Activated CD4-positive, alpha-beta T cell treated with anti-CD3 and anti-CD28 coated beads, Interleukin-2, amount 50 U/mL, for 1 hour (primary cell): ENCODE measurements around the gene TLDC2.
"Not testable (repeated sequence)": the region's sequence is repeated elsewhere in the genome, so short reads cannot be mapped to it uniquely, and the experiment has no call there.

Source experiments
- DNase-seq: peaks from one replicate; pipeline ENCODE4 v3.0.0-alpha.2; 2020

The TLDC2 gene

DNA sequence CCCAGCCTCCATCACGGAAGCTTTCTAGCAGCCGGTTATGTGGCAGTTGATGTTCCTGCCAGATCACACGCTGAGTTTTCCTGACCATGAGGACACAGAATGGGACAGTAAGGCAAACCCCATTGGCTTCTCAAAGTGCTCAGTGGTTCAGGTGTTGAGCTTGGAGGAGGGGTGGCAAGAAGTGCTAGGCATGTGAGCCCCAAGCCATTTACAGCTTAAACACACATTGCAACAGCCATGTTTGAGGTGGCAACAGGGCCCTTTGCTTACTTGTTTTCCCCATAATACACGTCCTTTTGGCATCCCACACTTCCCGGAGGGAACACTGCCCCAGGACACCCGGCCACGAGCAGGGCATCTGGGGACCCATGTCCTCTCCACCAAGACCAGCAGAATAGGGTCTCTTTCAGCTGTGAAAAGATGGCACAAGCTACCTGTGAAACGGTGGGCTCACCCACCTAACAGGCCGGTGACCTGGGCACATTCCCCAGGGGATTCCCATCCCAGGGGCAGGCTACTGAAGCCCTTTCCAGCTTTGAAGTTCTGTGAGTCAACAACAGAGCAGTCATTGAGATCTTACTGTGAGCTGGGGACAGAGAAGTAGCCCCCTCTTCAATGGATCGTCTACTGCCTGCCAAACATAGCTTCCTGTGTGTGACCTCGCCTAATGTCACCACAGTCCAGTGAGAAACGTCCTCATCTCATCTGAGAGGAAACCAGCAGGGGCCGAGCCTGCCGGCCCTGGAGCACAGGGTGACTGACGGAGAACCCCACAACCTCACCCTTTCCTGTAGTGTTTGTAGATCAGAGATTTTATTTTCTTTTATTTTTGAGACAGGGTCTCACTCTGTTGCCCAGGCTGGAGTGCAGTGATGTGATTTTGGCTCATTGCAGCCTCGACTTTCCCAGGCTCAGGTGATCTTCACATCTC, 4.0 kb upstream of the TLDC2 start:
- DNase-seq, result no peak

DNA sequence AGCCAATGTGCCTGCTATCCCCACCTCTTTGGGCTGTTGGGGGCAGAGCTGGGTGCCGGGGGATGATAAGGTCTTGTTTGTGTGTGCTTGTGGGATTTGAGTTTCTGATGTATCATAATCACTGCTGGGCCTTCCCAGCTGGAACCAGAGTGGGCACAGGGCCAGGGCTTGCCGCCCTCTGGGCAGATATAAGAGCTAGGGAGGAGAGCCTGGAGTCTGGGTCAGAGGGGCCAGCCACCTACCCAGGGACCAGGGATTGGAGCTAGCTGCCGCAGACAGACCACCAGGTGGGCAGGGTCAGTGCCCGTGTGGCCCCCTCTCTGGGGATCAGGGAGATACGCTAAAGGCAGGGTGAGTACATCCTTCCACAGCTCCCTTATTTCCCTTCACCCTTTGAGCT, 3.1 kb upstream of the TLDC2 start:
- DNase-seq, result no peak

DNA sequence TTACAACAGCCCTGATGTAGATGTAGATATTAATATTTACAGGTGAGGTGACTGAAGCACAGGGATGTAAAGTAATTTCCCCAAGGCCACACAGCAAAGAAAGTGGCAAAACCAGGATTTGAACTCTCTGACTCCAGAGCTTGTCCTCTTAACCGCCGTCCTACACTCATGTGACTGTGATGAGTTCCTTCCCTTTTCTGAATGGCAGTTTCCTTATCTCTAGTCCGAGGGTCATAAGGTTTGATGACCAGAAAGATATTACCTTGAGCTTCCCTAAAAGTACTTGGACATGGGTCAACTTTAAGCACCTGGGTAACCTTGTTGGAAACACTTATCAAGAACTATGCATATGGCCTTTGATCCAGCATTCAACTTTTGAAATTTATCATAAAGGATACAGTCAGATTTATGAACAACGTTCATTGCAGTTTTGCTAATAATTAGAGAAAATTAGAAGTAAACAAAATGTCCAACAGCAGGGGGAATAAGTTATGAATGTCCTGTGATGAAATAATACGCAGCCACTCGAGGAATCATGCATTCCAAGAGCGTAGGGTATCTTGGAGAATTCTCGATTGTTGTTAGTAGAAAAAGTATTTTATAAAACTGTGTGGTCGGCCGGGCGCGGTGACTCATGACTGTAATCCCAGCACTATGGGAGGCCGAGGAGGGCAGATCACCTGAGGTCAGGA, 2.3 kb upstream of the TLDC2 start:
- DNase-seq, result no peak

DNA sequence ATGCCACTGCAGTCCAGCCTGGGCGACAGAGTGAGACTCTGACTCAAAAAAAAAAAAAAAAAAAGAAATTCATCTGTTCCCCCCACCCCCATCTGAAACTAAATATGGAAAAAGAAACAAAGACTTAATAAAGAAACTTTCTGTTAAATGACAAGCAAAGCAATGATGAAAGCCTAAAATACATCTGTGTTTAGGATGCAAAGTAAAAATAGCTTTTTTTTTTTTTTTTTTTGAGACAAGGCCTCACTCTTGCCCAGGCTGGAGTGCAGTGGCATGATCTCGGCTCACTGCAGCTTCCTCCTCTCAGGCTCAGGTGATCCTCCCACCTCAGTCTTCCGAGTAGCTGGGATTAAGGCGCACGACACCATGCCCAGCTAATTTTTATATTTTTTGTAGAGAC, 845 bp upstream of the TLDC2 start:
- not testable (repeated sequence) for DNase-seq

DNA sequence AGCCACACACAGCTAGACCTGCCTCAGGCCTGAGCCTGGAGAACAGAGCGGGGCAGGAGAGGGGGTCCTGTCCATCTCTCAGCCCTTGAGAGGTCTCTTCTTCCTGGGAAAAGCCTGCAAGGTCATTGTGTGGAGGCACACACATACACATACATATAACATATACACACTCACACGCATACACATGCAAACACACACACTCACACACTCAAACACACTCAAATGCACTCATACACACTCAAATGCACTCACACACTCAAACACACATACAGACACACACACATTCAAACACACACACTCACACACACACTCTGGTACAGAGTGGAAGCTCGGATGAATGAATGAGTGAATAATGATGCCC, 515 bp downstream of the TLDC2 start:
- DNase-seq, result no peak

DNA sequence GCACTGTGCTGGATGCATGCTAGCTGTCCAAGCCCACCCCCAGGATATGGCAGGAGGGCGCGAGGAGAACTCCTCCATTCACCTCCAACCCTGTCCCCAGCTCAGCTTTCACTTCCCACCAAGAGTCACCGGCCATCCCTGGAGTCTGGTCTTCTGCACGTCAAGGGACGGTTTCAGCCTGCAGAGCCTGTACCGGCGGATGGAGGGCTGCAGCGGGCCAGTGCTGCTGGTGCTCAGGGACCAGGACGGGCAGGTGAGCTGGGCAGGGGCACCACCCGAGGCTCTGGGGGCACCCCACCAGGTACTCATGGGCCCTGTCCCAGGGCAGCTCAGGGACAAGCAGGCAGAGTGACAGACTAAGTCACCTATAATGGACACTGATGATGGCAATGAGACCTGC, 3.0 kb downstream of the TLDC2 start:
- DNase-seq, result no peak

DNA sequence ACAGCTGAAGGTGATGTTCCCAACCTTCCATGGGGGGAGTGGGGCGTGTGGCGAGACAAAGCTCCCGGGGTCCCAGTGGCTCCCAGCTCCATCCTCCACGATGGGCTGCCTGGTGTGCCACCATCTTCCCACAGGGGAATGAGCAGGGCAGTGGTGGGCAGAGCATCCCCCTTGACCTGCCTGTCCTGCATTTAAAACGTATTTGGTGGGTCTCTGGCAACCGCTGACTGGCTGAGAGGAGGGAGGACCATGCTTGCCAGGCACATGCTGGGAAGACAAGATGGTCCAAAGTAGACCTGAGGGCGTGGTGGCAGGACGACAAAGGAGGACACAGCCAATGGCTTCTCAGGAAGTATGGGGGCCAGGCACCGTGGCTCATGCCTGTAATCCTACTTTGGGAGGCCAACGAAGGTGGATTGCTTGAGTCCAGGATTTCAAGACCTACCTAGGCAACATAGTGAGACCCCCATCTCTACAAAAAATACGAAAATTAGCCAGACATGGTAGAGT, 4.9 kb downstream of the TLDC2 start:
- DNase-seq, result no peak

DNA sequence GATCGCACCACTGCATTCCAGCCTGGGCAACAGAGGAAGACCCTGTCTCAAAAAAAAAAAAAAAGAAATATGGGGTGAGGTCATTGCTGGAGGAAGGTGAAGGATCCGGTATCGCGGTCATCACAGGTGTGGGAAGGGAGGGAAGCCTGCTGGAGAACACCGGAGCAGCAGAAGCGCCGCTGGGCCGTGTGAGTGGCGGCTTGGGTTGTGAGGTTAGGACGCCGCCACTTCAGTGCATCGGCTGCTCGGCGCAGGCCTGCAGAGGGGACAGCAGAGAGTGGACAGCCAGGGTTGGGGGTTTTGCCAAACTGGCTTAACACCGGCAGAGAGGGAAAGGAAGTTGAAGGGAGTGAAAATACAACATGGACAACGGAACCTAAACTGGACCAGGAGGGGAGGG, 5.4 kb downstream of the TLDC2 start:
- no peak for DNase-seq

DNA sequence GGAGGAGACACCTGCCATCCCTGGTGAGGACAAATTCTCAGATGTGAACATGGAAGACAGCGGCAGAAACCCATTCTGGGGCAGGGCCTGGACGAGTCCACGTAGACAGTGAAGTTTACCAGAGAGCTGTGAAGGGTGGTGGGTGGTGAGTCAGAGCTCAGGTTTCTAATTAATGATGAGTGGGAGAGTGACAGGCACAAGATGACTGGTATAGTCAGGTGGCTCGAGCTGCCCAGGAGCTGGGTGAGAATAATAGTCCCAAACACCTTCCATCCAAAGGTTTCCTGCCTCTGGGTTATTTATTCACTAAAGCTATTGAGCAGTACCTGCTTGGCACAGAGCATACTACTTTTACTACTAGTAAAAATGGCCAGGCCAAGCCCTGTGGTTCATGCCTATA, 6.0 kb downstream of the TLDC2 start:
- DNase-seq, result no peak

DNA sequence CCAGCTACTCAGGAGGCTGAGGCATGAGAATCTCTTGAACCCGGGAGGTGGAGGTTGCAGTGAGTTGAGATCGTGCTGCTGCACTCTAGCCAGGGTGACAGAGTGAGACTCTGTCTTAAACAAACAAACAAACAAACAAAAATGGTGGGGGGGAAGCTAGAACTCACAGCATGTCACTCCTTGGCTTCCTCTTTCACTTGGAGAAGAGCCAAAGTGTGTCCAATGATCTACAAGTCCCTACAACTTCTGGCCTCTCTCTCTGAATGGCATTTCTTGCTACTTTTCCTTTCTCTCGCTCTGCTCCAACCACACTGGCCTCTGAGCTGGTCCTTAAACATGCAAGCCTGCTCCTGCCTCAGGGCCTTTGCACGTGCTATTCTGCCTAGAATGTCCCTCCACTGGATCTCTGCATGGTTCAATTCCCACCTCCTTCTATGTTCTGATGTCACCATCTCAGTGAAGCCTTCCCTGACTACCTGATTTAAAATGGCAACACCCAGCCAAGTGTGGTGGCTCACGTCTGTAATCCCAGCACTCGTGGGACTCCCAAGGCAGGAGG, 8.1 kb downstream of the TLDC2 start:
- DNase-seq, result no peak

DNA sequence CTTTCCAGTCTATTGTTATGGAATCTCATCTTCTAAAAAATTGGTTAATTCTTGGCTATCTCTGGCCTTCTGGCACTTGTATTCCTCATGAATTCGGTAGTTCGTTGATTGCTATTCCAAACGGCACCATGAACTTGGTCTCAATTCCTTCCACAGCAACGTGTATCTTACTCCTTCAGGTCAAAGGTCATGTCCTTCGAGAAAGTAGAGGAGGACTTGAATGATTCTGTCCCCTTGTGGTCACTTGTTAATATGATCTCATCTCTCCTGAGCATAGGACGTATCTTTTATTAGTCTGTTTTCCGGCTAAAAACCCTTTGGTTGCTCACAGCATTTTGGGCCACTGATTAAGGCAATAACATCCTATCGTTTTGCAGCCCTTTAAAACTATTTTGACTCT, 9.4 kb downstream of the TLDC2 start:
- DNase-seq, result no peak

DNA sequence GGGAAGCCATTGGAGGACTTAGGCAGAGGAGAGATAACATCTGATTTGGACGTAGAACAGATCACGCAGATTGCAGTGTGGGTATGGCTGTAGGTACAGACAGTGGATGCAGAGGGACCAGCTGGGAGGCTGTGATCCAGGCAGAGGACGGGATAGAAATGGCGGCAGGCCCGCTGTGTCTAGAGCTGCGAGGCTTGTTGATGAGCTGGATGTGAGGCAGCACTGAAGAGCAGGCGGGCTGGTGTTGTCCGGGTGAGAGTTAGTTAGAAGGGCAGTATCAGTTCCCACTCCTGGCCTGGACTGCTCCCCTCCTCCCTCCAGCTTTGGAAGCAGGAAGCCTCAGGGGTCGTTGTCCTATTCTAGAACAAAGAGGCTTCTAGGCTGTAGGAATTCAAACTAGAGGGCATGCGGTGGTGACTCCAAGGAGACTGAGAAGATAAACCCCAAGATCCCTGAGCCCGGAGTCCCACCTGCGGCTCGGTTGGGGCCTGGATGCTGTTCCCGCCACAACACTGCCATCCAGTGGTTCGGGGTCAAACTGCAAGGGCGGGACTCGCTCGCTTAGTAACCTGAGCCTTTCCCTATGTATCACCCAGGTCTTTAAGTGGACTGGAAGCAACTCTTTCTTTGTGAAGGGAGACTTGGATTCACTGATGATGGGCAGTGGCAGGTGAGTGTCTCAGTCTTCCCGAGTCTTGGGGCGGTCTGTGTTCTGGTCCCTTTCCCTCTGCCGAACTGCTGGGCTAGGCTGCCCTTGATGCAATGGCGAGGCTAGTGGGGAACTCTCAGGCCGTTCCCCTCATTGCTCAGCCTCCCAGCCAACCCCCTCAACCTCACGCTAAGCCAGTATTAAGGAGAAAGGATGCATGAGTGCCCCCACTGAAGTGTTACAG, 11.2 kb downstream of the TLDC2 start:
- peak; percentile 80 for DNase-seq

DNA sequence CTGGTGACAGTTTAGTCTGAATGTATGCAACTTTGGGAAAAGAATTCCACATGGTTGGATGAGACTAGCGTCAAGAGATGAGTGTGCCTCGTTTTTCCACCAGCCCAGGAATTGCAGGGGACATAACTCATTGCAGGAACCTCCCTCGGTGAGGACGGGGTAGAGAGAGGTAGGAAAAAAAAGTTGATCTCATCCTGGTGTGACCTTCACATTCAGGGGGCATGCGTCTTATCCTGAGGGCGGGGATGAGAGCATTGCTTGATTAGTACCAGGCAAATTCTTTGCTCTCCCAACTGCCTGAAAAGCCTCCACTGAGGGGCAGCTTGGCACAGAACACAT, 11.8 kb downstream of the TLDC2 start:
- no peak for DNase-seq

DNA sequence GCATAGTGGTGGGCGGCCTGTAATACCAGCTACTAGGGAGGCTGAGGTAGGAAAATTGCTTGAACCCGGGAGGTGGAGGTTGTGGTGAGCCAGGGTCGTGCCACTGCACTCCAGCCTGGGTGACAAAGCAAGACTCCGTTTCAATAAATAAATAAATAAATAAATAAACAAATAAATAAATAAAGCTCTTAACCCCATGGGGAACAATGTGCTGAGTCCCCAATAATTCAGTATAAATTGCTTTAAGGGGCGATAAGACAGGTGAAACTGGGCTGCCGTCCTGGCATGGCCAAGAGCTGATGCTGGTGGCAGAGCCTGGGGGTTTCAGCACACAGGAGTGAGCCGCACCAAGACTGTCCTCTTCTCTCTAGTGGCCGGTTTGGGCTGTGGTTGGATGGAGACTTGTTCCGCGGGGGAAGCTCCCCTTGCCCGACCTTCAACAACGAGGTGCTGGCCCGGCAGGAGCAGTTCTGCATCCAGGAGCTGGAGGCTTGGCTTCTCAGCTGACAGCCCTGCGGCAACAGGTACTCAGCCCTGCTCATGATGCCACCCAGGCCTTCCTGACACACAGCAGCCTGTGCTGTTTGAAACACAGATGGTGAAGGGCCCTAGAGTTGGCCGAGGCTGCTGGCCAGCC, 13.1 kb downstream of the TLDC2 start:
- DNase-seq, result no peak

DNA sequence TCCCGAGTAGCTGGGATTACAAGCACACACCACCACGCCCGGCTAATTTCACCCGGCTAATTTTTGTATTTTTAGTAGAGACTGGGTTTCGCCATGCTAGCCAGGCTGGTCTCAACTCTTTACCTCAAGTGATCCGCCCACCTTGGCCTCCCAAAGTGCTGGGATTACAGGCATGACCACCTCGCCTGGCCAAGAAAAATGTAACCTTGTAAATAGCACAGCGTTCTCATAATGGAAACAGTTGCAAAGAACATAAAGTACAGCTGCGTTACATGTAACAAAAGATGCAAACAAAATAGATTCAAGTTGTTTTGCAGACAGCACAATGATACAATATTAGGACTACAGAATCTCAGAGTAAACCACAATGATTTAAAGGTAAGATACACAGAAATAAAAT, 14.6 kb downstream of the TLDC2 start:
- DNase-seq, result no peak

DNA sequence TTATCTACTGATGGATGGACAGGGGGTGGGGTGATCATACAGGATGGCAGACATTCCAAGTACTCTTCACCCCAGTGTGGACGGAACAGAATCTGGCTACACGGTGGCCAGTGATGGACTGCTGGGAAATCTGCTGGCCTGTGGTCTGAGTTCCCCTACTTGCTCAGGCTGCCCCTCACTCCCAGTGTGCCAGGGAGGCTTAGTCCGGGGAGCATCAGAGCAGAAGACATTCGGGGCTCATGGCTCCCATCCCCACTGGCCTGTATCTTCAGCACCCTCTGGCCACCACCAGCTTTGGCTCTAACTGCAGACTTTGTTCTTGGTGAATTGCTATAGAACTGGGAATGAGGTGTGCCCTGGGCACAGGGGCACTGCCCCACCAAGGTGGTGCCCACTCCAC, 15.3 kb downstream of the TLDC2 start:
- no peak for DNase-seq

DNA sequence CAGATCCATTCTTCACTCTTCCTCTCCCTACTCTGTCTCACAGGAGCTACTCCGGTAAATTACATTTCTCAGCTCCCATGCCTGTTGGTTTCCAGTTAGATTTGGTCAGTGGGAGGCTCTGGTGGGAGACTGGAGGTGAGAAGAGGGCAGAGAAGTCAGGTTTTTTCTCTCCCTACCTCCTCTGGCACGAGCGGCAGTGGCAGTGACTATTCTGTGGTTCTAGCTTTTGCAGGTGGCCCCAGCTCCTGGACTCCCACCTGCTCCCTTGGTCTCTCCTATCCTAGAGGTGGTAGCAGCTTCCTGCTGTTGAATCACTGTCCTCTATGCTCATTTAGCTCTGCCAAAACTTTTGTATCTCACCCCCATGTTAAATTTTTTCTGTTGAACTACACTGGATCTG, 17.9 kb downstream of the TLDC2 start:
- no peak for DNase-seq

DNA sequence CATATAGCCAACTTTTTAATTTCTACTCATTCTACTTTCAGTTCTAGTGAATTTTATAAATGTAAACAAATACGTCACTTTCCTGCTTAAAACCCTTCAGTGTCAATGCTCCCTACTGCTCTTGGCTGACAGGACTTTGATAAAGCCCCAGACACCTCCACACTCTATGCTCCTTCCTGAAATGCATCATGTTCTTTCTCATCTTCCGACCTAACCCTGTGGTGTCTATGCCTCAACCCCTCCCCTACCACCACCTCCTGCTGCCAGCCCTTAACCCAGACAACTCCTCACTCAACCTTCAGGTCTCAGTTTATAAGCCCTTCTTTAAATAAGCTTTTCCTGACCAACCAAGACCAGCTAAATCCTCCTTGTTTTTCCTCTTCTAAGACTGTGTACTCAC, 19.1 kb downstream of the TLDC2 start:
- DNase-seq, result no peak

DNA sequence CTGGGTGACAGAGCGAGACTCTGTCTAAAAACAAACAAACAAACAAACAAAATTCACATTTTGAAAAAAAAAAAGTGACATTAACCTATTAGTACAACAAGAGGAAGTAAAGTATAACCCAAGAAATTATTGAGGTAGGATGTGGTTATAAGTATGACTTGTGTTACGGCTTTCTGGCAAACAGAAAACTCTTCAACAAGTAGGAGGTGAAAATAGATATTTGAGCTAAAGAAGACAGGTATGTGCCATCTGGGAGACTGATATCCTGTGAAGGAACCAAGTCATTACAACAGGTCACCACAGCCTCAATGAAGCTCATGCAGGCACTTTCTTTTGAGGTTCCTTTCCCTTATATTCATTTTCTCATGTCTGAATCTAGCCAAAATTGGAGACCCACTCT, 28.8 kb downstream of the TLDC2 start:
- no peak for DNase-seq

DNA sequence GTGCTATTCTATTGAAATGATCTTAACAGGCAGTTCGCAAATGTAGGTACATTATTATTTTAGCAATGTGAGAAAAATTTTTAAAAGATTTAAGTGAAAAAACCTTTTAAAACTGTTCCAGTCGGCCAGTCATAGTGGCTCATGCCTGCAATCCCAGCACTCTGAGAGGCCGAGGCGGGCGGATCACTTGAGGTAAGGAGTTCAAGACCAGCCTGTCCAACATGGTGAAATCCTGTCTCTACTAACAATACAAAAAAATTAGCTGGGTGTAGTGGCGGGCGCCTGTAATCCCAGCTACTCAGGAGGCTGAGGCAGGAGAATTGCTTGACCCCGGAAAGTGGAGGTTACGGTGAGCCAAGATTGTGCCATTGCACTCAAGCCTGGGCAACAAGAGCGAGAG, 29.6 kb downstream of the TLDC2 start:
- not testable (repeated sequence) for DNase-seq

DNA sequence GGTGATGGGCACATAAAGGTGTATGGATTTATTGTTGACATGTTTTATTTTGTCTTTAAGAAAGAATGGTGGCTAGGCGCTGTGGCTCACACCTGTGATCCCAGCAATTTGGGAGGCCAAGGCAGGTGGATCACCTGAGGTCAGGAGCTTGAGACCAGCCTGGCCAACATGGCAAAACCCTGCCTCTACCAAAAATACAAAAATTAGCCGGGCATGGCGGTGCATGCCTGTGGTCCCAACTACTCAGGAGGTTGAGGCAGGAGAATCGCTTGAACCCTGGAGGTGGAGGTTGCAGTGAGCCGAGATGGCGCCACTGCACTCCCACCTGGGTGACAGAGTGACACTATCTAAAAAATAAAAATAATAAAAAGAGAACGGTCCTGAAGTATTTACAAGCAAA, 30.1 kb downstream of the TLDC2 start:
- not testable (repeated sequence) for DNase-seq

DNA sequence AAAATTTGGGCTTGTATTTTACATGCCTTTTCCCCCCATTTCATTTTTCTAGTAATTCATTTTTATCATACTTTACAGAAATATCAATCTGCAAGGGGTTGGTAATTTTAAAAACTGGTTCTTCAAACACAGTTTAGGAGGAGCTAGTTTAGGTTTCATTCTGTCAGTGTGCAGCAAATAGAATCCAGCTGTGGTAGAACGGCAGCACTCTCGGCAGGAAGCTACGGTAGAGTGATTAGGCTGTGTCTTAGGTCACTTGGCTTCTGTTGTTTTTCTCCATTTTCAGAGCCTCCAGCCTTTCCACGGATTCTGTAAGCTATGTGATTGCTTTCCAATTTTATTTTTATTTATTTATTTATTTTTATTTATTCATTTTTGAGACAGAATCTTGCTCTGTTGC, 32.7 kb downstream of the TLDC2 start:
- DNase-seq, result no peak

DNA sequence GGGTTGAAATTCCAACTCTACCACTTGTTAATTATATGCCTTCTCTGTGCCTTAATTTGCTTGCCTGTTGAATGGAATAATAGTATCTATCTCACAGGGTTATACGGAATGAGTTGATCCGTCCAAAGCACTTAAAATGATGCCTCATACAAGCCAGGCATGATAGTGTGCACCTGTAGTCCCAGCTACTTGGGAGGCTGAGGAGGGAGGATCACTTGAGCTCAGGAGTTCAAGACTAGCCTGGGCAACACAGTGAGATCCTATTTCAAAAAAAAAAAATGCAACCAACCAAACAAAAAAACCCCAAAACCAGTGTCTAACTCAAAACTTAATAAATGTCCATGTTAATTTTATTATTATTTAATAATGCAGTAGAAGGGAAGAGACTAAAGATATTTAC, 40.3 kb downstream of the TLDC2 start:
- DNase-seq, result no peak
